Activated naive CD4-positive, alpha-beta T cell treated with anti-CD3 and anti-CD28 coated beads, Interleukin-2, amount 10 ng/mL, durations not matched to agents 7 days and 5 days (primary cell): ENCODE data around the gene CLC.
"Not testable (repeated sequence)": the region's sequence is repeated elsewhere in the genome, so short reads cannot be mapped to it uniquely, and the experiment has no call there.

Experiments
- CTCF ChIA-PET: fragments of 350-600 bp; sonication (Branson Sonifier 250); formaldehyde crosslinking; loops from one replicate; lab custom pipeline; 2021; ENCODE audit warnings: antibody characterized with exemption; lab: Charles Lee
- DNase-seq: peaks from one replicate; pipeline ENCODE4 v3.0.0-alpha.2; 2020
- H3K27ac Mint-ChIP-seq: one replicate; pipeline ENCODE4 v1.8.0; 2021; ENCODE audit warnings: mild to moderate bottlenecking, moderate library complexity, mixed read lengths
- H3K27me3 Mint-ChIP-seq: one replicate; pipeline ENCODE4 v1.8.0; 2021; ENCODE audit warnings: mild to moderate bottlenecking, mixed read lengths
- H3K36me3 Mint-ChIP-seq: one replicate; pipeline ENCODE4 v1.8.0; 2021; ENCODE audit warnings: mixed read lengths
- H3K4me1 Mint-ChIP-seq: one replicate; pipeline ENCODE4 v1.8.0; 2021; ENCODE audit warnings: mixed read lengths
- H3K4me3 Mint-ChIP-seq: one replicate; pipeline ENCODE4 v1.8.0; 2021; ENCODE audit warnings: mild to moderate bottlenecking, moderate library complexity, mixed read lengths
- H3K9me3 Mint-ChIP-seq: one replicate; pipeline ENCODE4 v1.8.0; 2021; ENCODE audit warnings: mixed read lengths

Gene CLC

GRCh38 chr19:39746836-39747529, 9.2 kb upstream of the CLC start:
- DNase-seq: no peak
- H3K4me1 Mint-ChIP-seq: no peaks in the 10 kb centered on the region
- no peaks in the 10 kb centered on the region for H3K36me3 Mint-ChIP-seq
- H3K27ac Mint-ChIP-seq: no peak overlapping the region
- H3K4me3 Mint-ChIP-seq: no peak overlapping the region
- H3K27me3 Mint-ChIP-seq: peaks cover 10% of the 10 kb centered on the region
- no peaks in the 10 kb centered on the region for H3K9me3 Mint-ChIP-seq
- CTCF ChIA-PET: no interaction called here

DNA sequence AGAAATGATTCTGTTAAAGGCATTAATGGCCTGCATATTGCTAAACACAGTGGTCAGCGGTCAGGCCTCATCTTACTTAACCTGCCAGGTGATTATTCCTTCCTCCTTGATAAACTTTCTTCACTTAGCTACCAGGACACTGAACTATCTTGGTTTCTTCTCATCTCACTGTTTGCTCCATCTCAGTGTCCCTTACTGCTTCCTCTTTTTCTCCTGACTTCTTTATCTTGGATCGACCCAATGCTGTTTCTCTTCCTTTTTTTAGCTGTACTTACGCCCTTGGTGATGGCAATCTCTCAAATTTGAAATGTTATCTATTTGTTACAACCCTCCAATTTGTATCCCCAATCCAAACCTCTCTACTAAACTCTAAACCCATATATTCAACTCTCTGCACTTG, 7.8 kb upstream of the CLC start:
- DNase-seq: no peak
- Mint-ChIP-seq H3K27me3 (no peaks in the 10 kb centered on the region), H3K4me3 (no peak overlapping the region), H3K4me1 (peaks cover 5% of the 10 kb centered on the region), H3K36me3 (no peaks in the 10 kb centered on the region), H3K9me3 (no peaks in the 10 kb centered on the region), H3K27ac (no peak overlapping the region)
- CTCF ChIA-PET: no interaction called here

DNA sequence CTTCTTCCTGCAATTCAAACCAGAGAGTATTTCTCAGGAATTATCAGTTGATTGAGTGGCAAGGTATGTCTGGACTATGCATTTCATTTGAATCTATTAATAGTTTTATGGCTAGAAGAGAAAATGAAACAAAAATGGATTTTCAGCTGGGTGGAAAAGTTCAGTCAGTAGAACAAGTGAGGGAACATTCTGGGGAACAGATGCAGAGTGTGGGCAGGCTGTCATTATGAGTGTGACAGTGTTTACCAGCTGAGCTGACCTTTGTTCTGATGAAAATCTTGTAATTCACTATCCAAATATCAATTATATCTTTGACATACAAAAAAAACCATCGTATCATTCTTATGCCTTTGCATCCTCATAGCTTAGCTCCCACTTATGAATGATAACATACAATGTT, 2.6 kb upstream of the CLC start:
- H3K9me3 Mint-ChIP-seq: no peaks in the 10 kb centered on the region
- no peak for DNase-seq
- H3K27me3 Mint-ChIP-seq: peaks cover 5% of the 10 kb centered on the region
- no peaks in the 10 kb centered on the region for H3K36me3 Mint-ChIP-seq
- peak overlapping the region; percentile 16 for H3K4me3 Mint-ChIP-seq
- H3K4me1 Mint-ChIP-seq: peaks cover 47% of the 10 kb centered on the region
- CTCF ChIA-PET: interaction anchor here (0.8 to 1.0 kb wide), 2 partner anchors 22 to 26 kb away, joined by 3 read pairs; no protein-coding TSS in a partner anchor
- H3K27ac Mint-ChIP-seq: peak overlapping the region; percentile 56

- Mint-ChIP-seq H3K27me3 (peaks cover 5% of the 10 kb centered on the region), H3K9me3 (no peaks in the 10 kb centered on the region), H3K27ac (no peak overlapping the region), H3K4me1 (peaks cover 47% of the 10 kb centered on the region), H3K4me3 (no peak overlapping the region), H3K36me3 (no peaks in the 10 kb centered on the region)
- DNase-seq: no peak
- CTCF ChIA-PET: no interaction called here
Observed at GRCh38 chr19:39738814-39739213, 985 bp upstream of the CLC start.

- H3K9me3 Mint-ChIP-seq: no peaks in the 10 kb centered on the region
- H3K4me1 Mint-ChIP-seq: peaks cover 47% of the 10 kb centered on the region
- no peak overlapping the region for H3K27ac Mint-ChIP-seq
- no peaks in the 10 kb centered on the region for H3K36me3 Mint-ChIP-seq
- peaks cover 5% of the 10 kb centered on the region for H3K27me3 Mint-ChIP-seq
- DNase-seq: no peak
- H3K4me3 Mint-ChIP-seq: no peak overlapping the region
- CTCF ChIA-PET: no interaction called here
Observed at GRCh38 chr19:39737351-39737750, 478 bp downstream of the CLC start.

- CTCF ChIA-PET: interaction anchor here (1.3 kb wide), 1 partner anchor 56 kb away, joined by 3 read pairs; no protein-coding TSS in a partner anchor
- DNase-seq: no peak
- Mint-ChIP-seq H3K27ac (peak overlapping the region; percentile 29), H3K4me3 (no peak overlapping the region), H3K27me3 (peaks cover 5% of the 10 kb centered on the region), H3K9me3 (no peaks in the 10 kb centered on the region), H3K4me1 (peaks cover 43% of the 10 kb centered on the region), H3K36me3 (no peaks in the 10 kb centered on the region)
Observed at GRCh38 chr19:39736088-39736487, 1.7 kb downstream of the CLC start.

- Mint-ChIP-seq H3K4me3 (no peak overlapping the region), H3K4me1 (peaks cover 42% of the 10 kb centered on the region), H3K36me3 (no peaks in the 10 kb centered on the region), H3K9me3 (no peaks in the 10 kb centered on the region), H3K27ac (no peak overlapping the region), H3K27me3 (peaks cover 5% of the 10 kb centered on the region)
- no peak for DNase-seq
- CTCF ChIA-PET: interaction anchor here (1.3 kb wide), 1 partner anchor 55 kb away, joined by 3 read pairs; no protein-coding TSS in a partner anchor
Observed at GRCh38 chr19:39735688-39736087, 2.1 kb downstream of the CLC start.

DNA sequence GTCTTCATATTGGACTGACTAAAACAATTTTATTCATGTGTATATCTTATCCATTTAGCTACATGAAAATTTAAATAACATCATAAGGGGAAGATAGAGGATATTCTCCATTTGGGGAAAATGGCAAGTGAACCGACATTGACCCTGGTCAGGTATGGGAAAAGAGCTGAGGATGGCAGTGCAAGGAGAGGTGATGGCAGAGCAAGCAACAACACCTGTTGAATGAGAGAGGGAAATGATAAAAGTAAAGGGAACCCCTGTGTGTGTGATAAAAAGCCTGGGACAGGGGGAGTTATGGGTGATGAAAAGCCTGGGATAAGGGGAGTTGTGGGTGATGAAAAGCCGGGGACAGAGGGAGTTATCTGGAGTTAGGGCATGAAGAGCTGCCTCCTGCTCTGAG, 4.0 kb downstream of the CLC start:
- Mint-ChIP-seq H3K4me1 (peaks cover 27% of the 10 kb centered on the region), H3K9me3 (no peaks in the 10 kb centered on the region), H3K27me3 (peaks cover 5% of the 10 kb centered on the region), H3K27ac (no peak overlapping the region), H3K36me3 (no peaks in the 10 kb centered on the region), H3K4me3 (no peak overlapping the region)
- CTCF ChIA-PET: interaction anchor here (1.7 kb wide), 1 partner anchor 61 kb away, joined by 3 read pairs; no protein-coding TSS in a partner anchor
- DNase-seq: no peak

DNA sequence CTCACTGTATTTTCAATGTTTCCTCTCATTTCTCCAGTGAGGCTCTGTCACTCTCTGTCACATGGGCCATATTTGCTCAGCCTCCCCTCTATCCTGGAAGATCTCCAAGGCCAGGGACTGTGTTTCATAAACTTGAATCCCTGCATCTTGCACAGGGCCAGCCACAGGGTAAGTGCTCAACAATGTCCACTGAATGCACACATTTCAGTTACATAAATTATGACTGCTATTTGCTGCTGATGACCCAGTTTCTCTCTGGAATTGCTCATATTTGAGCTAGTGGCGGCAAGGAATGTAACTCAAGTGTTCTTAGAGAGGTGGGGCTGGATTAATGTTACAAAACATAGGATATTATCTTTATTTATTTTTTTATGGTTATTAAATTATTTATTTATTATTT, 6.1 kb downstream of the CLC start:
- H3K4me3 Mint-ChIP-seq: no peak overlapping the region
- no peak overlapping the region for H3K27ac Mint-ChIP-seq
- no peaks in the 10 kb centered on the region for H3K9me3 Mint-ChIP-seq
- CTCF ChIA-PET: no interaction called here
- H3K27me3 Mint-ChIP-seq: peaks cover 8% of the 10 kb centered on the region
- H3K4me1 Mint-ChIP-seq: peaks cover 8% of the 10 kb centered on the region
- no peak for DNase-seq
- H3K36me3 Mint-ChIP-seq: no peaks in the 10 kb centered on the region

DNA sequence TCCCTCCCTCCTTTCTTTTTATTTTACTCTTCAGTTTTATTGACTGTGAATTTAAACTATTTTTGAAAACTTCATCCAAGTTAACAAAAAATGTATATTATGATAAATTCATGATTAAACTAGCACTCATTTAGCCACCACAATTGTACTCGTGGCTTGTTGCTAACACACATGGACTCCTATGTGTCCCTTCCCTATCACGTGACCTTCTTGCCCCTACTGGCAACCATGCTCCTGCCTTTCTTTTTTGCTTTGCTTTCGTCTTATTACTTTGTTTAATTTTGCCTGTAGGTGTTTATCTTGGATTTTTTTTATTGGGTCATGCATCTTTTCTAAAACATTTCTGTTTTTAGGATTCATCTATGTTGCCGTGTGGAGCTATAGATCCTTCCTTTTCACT, 8.2 kb downstream of the CLC start:
- H3K36me3 Mint-ChIP-seq: no peaks in the 10 kb centered on the region
- no peak overlapping the region for H3K4me3 Mint-ChIP-seq
- DNase-seq: no peak
- CTCF ChIA-PET: interaction anchor here (0.8 kb wide), 1 partner anchor 63 kb away, joined by 3 read pairs; no protein-coding TSS in a partner anchor
- H3K27ac Mint-ChIP-seq: no peak overlapping the region
- peaks cover 10% of the 10 kb centered on the region for H3K27me3 Mint-ChIP-seq
- H3K9me3 Mint-ChIP-seq: no peaks in the 10 kb centered on the region
- H3K4me1 Mint-ChIP-seq: no peaks in the 10 kb centered on the region

DNA sequence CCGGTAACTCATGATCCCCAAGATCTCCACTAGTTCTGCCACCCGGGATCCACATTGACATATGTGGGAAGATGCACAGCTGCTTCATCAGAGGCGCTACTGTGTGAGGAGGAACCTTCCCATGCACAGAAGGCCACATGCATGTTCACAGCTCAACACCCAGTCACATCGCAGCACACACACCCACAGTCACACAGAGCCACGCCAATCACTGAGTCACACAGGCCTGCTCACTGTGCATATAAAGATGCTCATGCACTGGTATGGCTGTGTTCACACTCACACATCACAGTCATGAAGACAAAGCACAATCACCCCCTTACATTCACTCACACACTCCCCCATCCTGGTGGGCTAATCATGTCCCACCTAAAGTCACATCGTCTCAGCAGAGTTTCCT, 9.8 kb downstream of the CLC start:
- Mint-ChIP-seq H3K36me3 (no peaks in the 10 kb centered on the region), H3K9me3 (no peaks in the 10 kb centered on the region), H3K4me3 (no peak overlapping the region), H3K27me3 (peaks cover 17% of the 10 kb centered on the region), H3K27ac (no peak overlapping the region), H3K4me1 (no peaks in the 10 kb centered on the region)
- CTCF ChIA-PET: no interaction called here
- DNase-seq: no peak

DNA sequence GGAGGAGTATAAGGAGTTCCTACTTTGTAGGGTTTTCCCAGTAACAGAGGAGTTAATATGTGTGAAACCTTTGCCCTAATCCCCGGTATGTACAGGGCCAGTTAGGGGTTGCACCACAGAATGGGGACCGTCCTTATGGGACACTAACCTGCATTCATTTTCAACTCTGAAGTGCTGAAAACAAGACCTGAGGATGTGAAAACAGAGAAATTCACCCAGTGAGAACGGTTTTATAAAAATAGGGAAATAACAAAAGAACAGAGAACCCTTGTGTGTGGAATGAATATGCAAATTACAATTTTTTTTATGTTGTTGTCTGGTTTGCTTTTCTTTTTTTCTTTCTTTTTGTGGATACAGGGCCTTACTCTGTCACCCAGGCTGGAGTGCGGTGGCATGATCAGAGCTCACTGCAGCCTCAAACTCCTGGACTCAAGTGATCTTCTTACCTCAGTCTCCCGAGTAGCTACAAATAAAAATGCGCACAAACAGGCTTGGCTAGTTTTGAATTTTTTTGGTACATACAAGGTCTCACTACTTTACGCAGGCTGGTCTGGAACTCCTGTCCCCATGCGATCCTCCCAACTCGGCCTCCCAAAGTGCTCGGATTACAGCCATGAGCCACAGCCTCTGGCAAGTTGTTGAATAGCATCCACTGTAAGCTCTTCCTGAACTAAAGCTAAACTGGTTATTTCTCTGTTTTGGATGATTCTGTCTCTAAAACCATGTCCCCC, 10.6 kb downstream of the CLC start:
- CTCF ChIA-PET: interaction anchor here (0.6 kb wide), 1 partner anchor 144 kb away, joined by 3 read pairs; no protein-coding TSS in a partner anchor
- H3K4me1 Mint-ChIP-seq: no peaks in the 10 kb centered on the region
- H3K27me3 Mint-ChIP-seq: peaks cover 21% of the 10 kb centered on the region

DNA sequence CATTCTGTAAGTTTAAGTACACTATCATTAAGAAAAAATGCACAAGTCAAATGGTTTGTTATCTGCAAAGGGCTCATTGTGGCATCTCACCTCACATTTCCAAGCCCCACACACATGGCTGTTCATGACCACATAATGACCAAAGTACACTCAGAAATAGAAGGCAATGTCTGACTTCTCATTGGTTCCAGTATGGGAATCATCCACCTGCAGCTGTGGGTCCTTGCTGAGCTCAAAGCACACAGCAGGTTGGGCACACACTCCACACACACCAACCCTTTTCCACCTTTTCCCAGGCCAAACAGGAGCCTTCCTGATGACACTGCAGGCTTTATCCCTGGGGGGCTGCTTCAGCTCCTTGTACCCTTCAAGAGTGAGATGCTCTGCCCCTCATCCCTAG, 11.8 kb downstream of the CLC start:
- no peaks in the 10 kb centered on the region for H3K9me3 Mint-ChIP-seq
- H3K4me1 Mint-ChIP-seq: no peaks in the 10 kb centered on the region
- peaks cover 21% of the 10 kb centered on the region for H3K27me3 Mint-ChIP-seq
- no peak for DNase-seq
- CTCF ChIA-PET: no interaction called here
- no peak overlapping the region for H3K27ac Mint-ChIP-seq
- no peaks in the 10 kb centered on the region for H3K36me3 Mint-ChIP-seq
- no peak overlapping the region for H3K4me3 Mint-ChIP-seq

More for the DNA sequence above, 10.6 kb downstream of the CLC start:
- no peaks in the 10 kb centered on the region for H3K36me3 Mint-ChIP-seq
- DNase-seq: no peak
- H3K9me3 Mint-ChIP-seq: no peaks in the 10 kb centered on the region
- no peak overlapping the region for H3K4me3 Mint-ChIP-seq
- no peak overlapping the region for H3K27ac Mint-ChIP-seq

DNA sequence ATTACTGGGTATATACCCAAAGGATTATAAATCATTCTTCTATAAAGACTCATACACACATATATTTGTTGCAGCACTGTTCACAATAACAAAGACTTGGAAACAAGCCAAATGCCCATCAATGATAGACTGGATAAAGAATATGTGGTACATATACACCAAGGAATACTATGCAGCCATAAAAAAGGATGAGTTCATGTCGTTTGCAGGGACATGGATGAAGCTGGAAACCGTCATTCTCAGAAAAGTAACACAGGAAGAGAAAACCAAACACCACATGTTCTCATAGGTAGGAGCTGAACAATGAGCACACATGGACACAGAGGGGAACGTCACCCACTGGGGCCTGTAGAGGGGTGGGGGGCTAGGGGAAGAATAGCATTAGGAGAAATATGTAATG, 17.7 kb downstream of the CLC start:
- CTCF ChIA-PET, H3K9me3 Mint-ChIP-seq, H3K4me3 Mint-ChIP-seq, H3K36me3 Mint-ChIP-seq, H3K27ac Mint-ChIP-seq, DNase-seq, H3K4me1 Mint-ChIP-seq: not testable (repeated sequence)
- peaks cover 29% of the 10 kb centered on the region for H3K27me3 Mint-ChIP-seq
